GM18502 (cell line): ENCODE measurements around the gene MRGPRF.

Experiments used
- ATAC-seq: cut with Tn5 transposase; IDR thresholded peaks from one replicate; pipeline ENCODE4 v1.9.1; 2021; ENCODE audit warnings: mild to moderate bottlenecking; ENCODE audit not compliant: unreplicated experiment, poor library complexity

Gene MRGPRF

GRCh38 chr11:68970921-68971636 lies 42.0 kb downstream of the MRGPRF start:
- ATAC-seq, result no peak

DNA sequence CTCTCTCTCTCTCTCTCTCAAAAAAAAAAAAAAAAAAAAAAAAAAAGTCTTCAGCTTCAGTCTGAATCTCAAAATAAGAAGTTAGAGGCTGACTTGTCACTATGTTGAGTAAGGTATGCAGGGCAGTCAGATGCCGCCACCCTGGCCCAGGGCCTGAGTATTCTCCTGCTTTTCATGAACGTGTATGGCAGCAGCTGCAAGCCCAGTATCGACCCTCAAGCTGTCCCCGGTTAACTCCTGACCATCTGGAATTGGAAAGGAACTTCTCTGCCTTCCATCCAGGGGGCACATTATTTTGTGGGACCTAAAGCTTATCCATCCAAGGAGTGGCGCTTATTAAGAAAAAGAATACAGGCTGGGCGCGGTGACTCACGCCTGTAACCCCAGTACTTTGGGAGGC lies 43.7 kb downstream of the MRGPRF start:
- ATAC-seq, result no peak

DNA sequence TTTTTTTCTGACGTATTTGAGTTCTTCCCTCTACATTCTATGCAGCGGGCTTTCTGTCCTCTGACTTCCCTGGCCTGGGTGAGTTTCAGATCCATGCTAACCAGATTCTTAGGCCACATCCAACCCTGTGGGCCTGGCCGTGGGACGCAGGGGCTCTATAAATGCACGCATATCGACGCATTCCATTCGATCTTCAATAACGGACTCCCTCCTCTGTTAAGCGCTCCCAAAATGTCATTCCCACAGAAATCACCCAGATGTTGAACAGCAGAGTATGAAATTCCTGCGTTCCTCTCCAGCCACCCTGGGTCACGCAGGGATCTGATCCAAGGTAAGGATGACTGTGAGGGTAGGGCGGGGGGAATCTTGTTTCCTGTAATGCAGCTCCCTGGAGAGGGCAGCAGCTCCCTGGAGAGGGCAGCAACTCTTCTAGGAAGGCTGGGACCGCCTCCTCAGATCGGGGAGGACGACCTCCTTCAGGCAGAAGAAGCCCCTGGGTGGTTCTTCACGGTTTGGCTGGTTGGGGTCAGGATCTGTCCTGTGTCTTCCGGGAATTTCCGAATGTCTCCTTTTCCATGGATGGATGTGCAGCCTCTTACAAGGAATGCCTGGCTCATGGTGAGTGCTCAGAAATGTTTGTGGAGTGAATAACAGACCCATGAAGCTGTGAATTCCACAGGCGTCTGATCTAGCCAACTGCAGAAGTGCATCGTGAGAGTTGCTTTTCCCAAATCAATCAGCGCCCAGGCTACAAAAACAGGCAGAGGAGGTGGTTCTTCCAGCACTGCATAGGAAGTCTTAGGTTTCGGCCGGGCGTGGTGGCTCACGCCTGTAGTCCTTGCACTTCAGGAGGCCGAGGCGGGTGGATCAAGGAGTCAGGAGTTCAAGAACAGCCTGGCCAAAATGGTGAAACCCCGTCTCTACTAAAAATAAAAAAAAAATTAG lies 44.5 kb downstream of the MRGPRF start:
- no peak for ATAC-seq

- ATAC-seq, result no peak
Measured at GRCh38 chr11:68966894-68967780, 45.9 kb downstream of the MRGPRF start.

DNA sequence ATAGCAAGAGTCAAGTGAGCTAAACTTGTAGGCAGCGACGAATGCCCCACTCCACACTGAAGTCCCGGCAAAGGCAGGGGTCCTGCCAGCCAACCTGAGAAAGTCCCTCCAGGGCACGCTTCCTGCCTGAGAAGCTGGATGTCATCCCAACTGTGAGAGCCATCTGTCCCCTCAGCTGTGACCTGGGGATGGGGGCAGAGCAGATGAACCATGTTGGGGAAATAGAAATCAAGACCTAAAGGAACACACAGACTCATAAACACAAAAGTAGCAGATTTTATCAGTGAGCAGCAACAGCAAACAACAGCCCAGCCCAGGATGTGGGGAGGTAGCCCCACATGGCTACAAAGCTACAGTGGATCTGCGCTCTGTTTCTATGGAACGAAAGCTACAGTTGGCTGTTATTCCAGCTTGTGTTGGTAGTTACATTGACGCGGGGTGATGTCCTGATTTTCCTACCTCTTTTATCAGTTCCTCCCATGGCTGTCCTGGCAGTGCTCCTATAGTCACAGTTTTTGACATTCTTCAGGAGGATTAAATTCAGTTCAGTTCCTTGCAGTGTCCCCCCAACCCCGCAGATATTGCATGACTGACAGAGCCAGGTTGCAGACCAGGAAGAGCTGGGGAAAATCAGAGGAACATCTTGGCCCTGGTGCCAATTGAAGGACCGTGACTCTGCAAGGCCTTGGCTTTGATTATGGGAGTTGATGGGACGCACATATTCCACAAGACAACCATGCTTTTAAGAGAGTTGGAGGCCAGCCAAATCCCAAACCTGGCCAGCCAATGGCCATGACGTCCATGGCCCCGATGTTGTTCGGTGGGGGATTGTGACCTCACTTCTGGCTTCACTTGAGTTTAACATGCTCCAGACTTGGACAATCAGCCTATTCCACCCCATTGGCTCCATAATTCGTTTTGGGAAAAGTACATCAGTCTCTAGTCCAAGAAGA lies 46.9 kb downstream of the MRGPRF start:
- ATAC-seq, result no peak

DNA sequence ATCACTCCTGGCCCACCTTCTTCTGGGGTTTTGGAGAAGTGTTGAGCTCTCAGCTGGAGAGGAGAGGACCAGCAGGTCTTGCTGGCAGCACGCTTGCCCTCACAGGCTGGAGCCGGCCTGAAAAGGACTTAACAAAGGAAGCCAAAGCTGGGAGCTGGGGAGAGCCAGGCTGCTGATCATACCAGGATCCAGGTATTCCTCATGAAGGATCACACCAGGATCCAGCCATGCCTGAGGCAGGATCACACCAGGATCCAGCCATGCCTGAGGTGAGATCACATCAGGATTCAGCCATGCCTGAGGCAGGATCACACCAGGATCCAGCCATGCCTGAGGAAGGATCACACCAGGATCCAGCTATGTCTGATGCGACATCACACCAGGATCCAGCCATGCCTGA lies 49.3 kb downstream of the MRGPRF start:
- ATAC-seq, result no peak

GRCh38 chr11:68962527-68963250 lies 50.4 kb downstream of the MRGPRF start:
- no peak for ATAC-seq

GRCh38 chr11:68961245-68961644 lies 51.8 kb downstream of the MRGPRF start:
- ATAC-seq, result no peak

GRCh38 chr11:68960294-68961071 lies 52.6 kb downstream of the MRGPRF start:
- no peak for ATAC-seq

GRCh38 chr11:68959465-68960293 lies 53.4 kb downstream of the MRGPRF start:
- ATAC-seq, result no peak

DNA sequence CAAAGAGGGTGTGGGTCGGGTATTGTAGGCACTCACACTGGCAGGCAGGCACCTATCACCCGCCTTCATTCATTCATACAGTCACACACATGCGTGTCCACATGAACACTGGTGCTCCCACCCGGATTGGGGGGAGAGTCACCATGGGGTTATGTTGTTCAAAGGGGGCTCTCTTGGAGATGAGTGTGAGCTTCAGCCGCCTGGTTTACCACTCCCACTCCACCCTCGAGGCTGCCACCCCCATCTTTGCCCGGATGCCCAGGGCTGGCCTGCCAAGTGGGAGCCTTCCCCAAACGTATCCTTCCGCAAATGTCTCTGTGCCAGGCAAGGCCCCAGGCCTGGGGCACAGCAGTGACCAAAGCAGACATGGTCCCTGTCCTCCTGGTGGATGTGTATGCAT lies 54.8 kb downstream of the MRGPRF start:
- ATAC-seq, result no peak

GRCh38 chr11:68956547-68957254 lies 56.3 kb downstream of the MRGPRF start:
- ATAC-seq, result no peak

- no peak for ATAC-seq
Measured at GRCh38 chr11:68956142-68956541, 56.9 kb downstream of the MRGPRF start.

DNA sequence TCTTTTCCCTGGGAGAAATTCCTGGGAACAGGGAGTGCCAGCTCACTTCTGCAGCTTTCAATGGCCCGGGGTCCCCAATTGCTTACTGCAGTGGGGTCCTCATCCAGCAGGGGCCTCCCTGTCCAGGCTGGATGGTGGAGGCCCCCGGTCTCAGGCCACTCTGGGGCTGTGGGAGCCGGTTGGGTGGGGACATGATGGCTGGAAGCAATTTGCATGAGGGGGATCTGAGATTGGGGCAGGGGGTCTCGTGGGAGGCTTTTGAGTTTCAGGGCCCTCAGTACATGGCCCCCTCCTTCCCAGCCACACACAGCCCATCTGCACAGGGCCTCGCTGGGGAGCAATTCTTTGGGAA lies 57.5 kb downstream of the MRGPRF start:
- no peak for ATAC-seq

DNA sequence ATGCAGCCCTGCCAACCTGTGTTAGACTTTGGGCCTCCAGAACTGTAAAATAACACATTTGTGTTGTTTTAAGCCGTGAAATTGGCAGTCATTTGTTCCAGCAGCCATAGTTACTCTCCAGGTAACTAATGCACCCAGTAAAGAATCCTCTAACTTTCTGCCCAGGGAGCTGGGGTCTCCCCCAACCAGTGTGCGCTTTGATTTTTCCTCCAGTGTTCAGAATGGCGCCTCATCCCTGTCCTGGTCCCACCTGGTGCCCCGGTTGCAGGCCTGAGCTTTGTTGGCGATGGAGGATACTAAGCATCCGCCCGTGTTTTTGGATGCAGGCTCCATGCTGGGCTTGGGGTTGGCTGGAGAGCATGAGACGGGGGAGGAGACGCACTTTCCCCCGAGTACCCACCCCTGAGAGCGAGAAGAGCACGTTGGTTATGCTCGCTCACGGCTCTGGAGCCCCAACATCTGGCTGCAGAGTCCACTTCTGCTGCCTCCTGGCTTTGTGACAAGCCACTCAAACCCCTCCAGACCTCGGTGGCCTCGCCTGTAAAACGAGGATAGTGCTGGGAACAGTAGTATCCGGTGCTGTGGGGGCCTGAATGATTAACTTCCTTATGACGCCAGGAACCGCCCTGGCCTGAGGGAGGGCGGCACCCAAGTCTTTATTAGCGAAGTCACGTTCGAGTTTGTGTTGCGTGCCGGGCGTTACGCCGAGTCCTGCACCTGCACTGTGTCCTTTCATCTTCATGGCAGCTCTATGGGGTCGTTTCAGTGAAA lies 58.0 kb downstream of the MRGPRF start:
- no peak for ATAC-seq
